DMS114 treated with DMSO at 0.1 percent for 48 hours (cell line): ENCODE measurements around the gene CEP63.

Experiments
- DNase-seq: peaks from one replicate; lab custom pipeline; 2025; ENCODE audit not compliant: unreplicated experiment; lab: John Stamatoyannopoulos, UW

Gene CEP63

GRCh38 chr3:134607054-134608022 is 121.5 kb downstream of the CEP63 start:
- DNase-seq, result no peak

GRCh38 chr3:134608023-134608770 is 122.3 kb downstream of the CEP63 start:
- DNase-seq, result no peak

GRCh38 chr3:134608771-134609435 is 123.0 kb downstream of the CEP63 start:
- no peak for DNase-seq

GRCh38 chr3:134609821-134610431 is 124.1 kb downstream of the CEP63 start:
- no peak for DNase-seq

- DNase-seq, result no peak
These were observed 124.9 kb downstream of the CEP63 start for GRCh38 chr3:134610432-134611385.

- DNase-seq, result no peak
These were observed 125.7 kb downstream of the CEP63 start for GRCh38 chr3:134611516-134611915.

- DNase-seq, result no peak
These were observed 127.2 kb downstream of the CEP63 start for GRCh38 chr3:134613006-134613520.

- no peak for DNase-seq
These were observed 129.1 kb downstream of the CEP63 start for GRCh38 chr3:134614955-134615354.

- no peak for DNase-seq
These were observed 129.9 kb downstream of the CEP63 start for GRCh38 chr3:134615743-134616142.

- DNase-seq, result no peak
These were observed 132.0 kb downstream of the CEP63 start for GRCh38 chr3:134617608-134618477.

- DNase-seq, result no peak
These were observed 132.8 kb downstream of the CEP63 start for GRCh38 chr3:134618478-134619300.

GRCh38 chr3:134619301-134619615 is 133.4 kb downstream of the CEP63 start:
- DNase-seq, result no peak

GRCh38 chr3:134619884-134620445 is 134.1 kb downstream of the CEP63 start:
- no peak for DNase-seq

GRCh38 chr3:134620476-134621115 is 134.7 kb downstream of the CEP63 start:
- no peak for DNase-seq

GRCh38 chr3:134621854-134622253 is 136.0 kb downstream of the CEP63 start:
- DNase-seq, result no peak

- DNase-seq, result no peak
These were observed 137.0 kb downstream of the CEP63 start for GRCh38 chr3:134622806-134623365.
